LNCAP (cell line): ENCODE measurements around the gene TMEM33.
A peak's percentile ranks its signal among the peaks of the same experiment; 100 is the strongest.

Experiments used
- TF ChIP-seq, protein P1 (sequence below): fragments of 450-650 bp; IDR thresholded peaks from 2 replicates; pipeline ENCODE4 v1.5.1; 2017; ENCODE audit warnings: mild to moderate bottlenecking

Gene TMEM33

GRCh38 chr4:41943506-41943905 is 8.3 kb downstream of the TMEM33 start:
- TF ChIP-seq, protein P1, sequence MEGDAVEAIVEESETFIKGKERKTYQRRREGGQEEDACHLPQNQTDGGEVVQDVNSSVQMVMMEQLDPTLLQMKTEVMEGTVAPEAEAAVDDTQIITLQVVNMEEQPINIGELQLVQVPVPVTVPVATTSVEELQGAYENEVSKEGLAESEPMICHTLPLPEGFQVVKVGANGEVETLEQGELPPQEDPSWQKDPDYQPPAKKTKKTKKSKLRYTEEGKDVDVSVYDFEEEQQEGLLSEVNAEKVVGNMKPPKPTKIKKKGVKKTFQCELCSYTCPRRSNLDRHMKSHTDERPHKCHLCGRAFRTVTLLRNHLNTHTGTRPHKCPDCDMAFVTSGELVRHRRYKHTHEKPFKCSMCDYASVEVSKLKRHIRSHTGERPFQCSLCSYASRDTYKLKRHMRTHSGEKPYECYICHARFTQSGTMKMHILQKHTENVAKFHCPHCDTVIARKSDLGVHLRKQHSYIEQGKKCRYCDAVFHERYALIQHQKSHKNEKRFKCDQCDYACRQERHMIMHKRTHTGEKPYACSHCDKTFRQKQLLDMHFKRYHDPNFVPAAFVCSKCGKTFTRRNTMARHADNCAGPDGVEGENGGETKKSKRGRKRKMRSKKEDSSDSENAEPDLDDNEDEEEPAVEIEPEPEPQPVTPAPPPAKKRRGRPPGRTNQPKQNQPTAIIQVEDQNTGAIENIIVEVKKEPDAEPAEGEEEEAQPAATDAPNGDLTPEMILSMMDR: no peak

GRCh38 chr4:41944089-41944488 is 8.9 kb downstream of the TMEM33 start:
- TF ChIP-seq, protein P1: no peak

GRCh38 chr4:41949531-41949930 is 14.3 kb downstream of the TMEM33 start:
- TF ChIP-seq, protein P1: no peak

DNA sequence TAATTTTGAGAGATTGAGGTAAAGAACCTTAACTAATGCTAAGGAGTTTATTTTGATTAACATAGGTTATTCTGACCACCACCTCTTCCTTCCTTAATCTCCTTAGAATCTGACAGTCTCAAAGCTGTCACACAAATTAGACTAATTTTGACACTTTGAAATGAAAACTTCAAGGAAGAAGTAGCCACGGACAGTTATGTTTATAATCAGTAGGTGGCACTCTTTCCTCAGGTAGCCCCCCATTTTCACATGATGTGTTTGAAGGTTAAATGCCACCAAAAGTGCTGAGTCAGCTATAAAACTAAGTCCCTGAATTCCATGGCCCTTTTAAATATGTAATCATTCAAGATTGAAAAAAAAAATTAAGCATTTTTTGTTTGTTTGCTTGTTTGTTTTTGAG is 22.4 kb downstream of the TMEM33 start:
- TF ChIP-seq, protein P1: peak; percentile 62

GRCh38 chr4:41963105-41963504 is 27.9 kb downstream of the TMEM33 start:
- TF ChIP-seq, protein P1: peak; percentile 65

GRCh38 chr4:41964401-41964800 is 29.2 kb downstream of the TMEM33 start:
- TF ChIP-seq, protein P1: no peak

DNA sequence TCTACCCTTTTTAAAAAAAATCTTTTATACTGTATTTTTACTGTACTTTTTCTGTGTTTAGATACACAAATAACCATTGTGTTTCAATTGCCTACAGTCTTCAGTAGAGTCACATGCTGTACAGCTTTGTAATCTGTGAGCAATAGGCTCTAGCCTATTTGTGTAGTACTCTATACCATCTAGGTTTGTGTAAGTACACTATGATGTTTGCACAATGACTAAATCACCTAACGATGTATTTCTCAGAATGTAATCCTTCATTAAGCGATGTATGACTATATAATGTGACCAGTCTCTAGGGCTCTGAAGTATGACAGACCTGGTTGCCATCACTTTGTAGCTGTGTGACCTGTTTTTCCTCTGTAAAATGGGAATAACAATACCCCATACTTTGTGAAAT is 32.2 kb downstream of the TMEM33 start:
- TF ChIP-seq, protein P1: no peak

DNA sequence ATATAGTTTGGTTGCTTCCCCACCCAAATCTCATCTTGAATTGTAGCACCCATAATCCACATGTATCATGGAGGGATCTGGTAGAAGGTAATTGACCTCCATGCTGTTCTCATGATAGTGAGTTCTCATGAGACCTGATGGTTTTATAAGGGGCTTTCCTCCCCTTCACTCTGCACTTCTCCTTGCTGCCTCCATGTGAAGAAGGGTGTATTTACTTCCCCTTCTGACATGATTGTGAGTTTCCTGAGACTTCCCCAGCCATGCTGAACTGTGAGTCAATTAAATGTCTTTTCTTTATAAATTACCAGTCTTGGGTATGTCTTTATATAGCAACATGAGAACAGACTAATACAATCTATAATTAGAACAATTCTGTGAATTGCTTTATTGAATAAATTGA is 34.4 kb downstream of the TMEM33 start:
- TF ChIP-seq, protein P1: no peak
